OCI-LY1 (cell line): ENCODE results near the gene TMEM114.

Experiments
- H2AFZ ChIP-seq: fragments of 200-600 bp; sonication (generic), shearing (Covaris generic); 2 replicates; pipeline ENCODE4 v1.6.0; 2014; ENCODE audit warnings: antibody characterized with exemption, mild to moderate bottlenecking, low read length
- H3F3A ChIP-seq: fragments of 200-600 bp; sonication (generic), shearing (Covaris generic); 2 replicates; pipeline ENCODE4 v1.6.0; 2014; ENCODE audit warnings: mild to moderate bottlenecking, antibody characterized with exemption, low read length, moderate library complexity; ENCODE audit not compliant: insufficient read depth
- H3K27ac ChIP-seq: fragments of 200-600 bp; sonication (generic); 2 replicates; pipeline ENCODE4 v1.5.1; 2014; ENCODE audit warnings: low read length, mixed run types, mild to moderate bottlenecking, low read depth; ENCODE audit not compliant: poor library complexity, severe bottlenecking
- H3K27me3 ChIP-seq: fragments of 200-600 bp; sonication (generic); 2 replicates; pipeline ENCODE4 v1.6.0; 2014; ENCODE audit warnings: antibody characterized with exemption, mild to moderate bottlenecking, low read length, moderate library complexity; ENCODE audit not compliant: insufficient read depth
- H3K36me3 ChIP-seq: fragments of 200-600 bp; sonication (generic); 2 replicates; pipeline ENCODE4 v1.6.1; 2014; ENCODE audit warnings: mild to moderate bottlenecking, antibody characterized with exemption, low read length, moderate library complexity, mixed read lengths; ENCODE audit not compliant: insufficient read depth
- H3K4me1 ChIP-seq: fragments of 200-600 bp; sonication (generic); 2 replicates; pipeline ENCODE4 v1.5.1; 2014; ENCODE audit warnings: mild to moderate bottlenecking, low read length, moderate library complexity; ENCODE audit not compliant: insufficient read depth, severe bottlenecking
- H3K4me2 ChIP-seq: fragments of 200-600 bp; sonication (generic), shearing (Covaris generic); 2 replicates; pipeline ENCODE4 v1.6.1; 2014; ENCODE audit warnings: low read length
- H3K4me3 ChIP-seq: fragments of 200-600 bp; sonication (generic); 2 replicates; pipeline ENCODE4 v1.5.1; 2014; ENCODE audit warnings: low read length, low read depth, mild to moderate bottlenecking, mixed read lengths; ENCODE audit not compliant: poor library complexity, severe bottlenecking
- H3K79me2 ChIP-seq: fragments of 200-600 bp; shearing (Covaris generic); 2 replicates; pipeline ENCODE4 v1.6.1; 2016; ENCODE audit warnings: mixed run types, low read length, mixed read lengths; ENCODE audit not compliant: insufficient read depth
- H3K9ac ChIP-seq: fragments of 200-600 bp; sonication (generic), shearing (Covaris generic); 2 replicates; pipeline ENCODE4 v1.6.1; 2014; ENCODE audit warnings: mild to moderate bottlenecking, low read length, mixed read lengths
- H3K9me2 ChIP-seq: fragments of 200-600 bp; sonication (generic), shearing (Covaris generic); 2 replicates; pipeline ENCODE4 v1.6.1; 2014; ENCODE audit warnings: low read depth, mild to moderate bottlenecking, low read length, mixed read lengths
- H3K9me3 ChIP-seq: fragments of 200-600 bp; shearing (Covaris generic); 2 replicates; pipeline ENCODE4 v1.6.1; 2014; ENCODE audit warnings: low read length, mixed read lengths
- H4K20me1 ChIP-seq: fragments of 200-600 bp; sonication (generic), shearing (Covaris generic); 2 replicates; pipeline ENCODE4 v1.6.0; 2016; ENCODE audit warnings: mild to moderate bottlenecking, low read length; ENCODE audit not compliant: insufficient read depth
- EZH2 ChIP-seq: fragments of 200-600 bp; sonication (generic), shearing (Covaris generic); IDR thresholded peaks from 2 replicates; pipeline ENCODE4 v1.8.0; 2017; ENCODE audit warnings: borderline replicate concordance, mixed run types, mild to moderate bottlenecking, antibody characterized with exemption, low read length, moderate library complexity, mixed read lengths
- TF ChIP-seq, protein P1 (sequence below): fragments of 200-600 bp; sonication (generic), shearing (Covaris generic); IDR thresholded peaks from 2 replicates; pipeline ENCODE4 v1.5.1; 2017; ENCODE audit warnings: mild to moderate bottlenecking, antibody characterized with exemption, low read length, moderate library complexity, mixed read lengths

Gene TMEM114

DNA sequence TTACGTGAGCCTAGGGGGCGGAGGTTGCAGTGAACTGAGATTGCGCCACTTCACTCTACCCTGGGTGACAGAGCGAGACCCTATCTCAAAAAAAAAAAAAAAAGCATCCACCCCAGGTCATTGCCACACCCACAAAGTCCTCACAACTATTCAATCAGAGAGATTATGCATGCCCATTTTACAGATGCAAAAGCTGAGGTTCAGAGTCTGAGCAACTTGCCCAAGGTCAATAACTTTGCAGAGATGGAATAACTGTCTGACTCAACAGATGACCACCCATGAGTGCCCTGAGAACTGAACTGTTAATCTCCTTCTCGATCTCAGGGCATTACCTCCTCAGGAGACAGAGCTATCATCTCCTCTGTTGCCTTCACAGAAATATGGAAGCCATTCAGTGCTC is 5.5 kb upstream of the TMEM114 start:
- H3F3A ChIP-seq = no peaks in the 10 kb centered on the region
- H3K27ac ChIP-seq = no peak overlapping the region
- no peak overlapping the region for H3K4me2 ChIP-seq
- no peaks in the 10 kb centered on the region for H3K9me3 ChIP-seq
- no peaks in the 10 kb centered on the region for H3K27me3 ChIP-seq
- H3K4me3 ChIP-seq = no peak overlapping the region
- H3K36me3 ChIP-seq = no peaks in the 10 kb centered on the region
- TF ChIP-seq, protein P1, sequence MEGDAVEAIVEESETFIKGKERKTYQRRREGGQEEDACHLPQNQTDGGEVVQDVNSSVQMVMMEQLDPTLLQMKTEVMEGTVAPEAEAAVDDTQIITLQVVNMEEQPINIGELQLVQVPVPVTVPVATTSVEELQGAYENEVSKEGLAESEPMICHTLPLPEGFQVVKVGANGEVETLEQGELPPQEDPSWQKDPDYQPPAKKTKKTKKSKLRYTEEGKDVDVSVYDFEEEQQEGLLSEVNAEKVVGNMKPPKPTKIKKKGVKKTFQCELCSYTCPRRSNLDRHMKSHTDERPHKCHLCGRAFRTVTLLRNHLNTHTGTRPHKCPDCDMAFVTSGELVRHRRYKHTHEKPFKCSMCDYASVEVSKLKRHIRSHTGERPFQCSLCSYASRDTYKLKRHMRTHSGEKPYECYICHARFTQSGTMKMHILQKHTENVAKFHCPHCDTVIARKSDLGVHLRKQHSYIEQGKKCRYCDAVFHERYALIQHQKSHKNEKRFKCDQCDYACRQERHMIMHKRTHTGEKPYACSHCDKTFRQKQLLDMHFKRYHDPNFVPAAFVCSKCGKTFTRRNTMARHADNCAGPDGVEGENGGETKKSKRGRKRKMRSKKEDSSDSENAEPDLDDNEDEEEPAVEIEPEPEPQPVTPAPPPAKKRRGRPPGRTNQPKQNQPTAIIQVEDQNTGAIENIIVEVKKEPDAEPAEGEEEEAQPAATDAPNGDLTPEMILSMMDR = no peak
- TF ChIP-seq EZH2 = no peak
- no peaks in the 10 kb centered on the region for H4K20me1 ChIP-seq
- H3K9me2 ChIP-seq = no peaks in the 10 kb centered on the region
- H3K79me2 ChIP-seq = no peaks in the 10 kb centered on the region
- H3K4me1 ChIP-seq = no peaks in the 10 kb centered on the region
- no peak overlapping the region for H2AFZ ChIP-seq
- no peak overlapping the region for H3K9ac ChIP-seq

DNA sequence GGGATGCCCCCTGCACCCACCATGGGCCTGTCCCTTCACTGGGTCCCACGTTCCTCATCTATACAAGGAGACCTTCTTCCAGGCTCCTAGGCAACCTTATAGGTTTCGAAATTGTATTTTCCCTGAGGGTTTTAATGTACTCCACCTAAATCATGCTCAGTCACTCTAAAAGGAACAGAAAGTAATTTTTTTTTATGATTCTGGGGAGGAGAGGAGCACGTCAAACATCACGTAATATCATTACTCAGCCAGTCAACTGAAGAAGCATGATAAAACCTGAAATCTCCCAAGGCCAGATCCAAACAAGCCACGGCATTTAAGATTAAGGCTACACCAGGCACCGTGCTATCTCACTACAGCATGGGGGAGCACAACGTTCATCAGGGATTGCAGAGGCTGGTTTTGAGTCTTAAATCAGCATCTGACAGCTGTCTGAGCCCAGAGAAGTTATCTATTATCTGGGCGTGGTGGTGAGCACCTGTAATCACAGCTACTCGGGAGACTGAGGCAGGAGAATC is 3.9 kb upstream of the TMEM114 start:
- Histone ChIP-seq H3K79me2 (no peaks in the 10 kb centered on the region), H3K4me2 (no peak overlapping the region), H4K20me1 (no peaks in the 10 kb centered on the region), H3K9me2 (no peaks in the 10 kb centered on the region), H3K36me3 (no peaks in the 10 kb centered on the region), H3K9me3 (no peaks in the 10 kb centered on the region), H3F3A (no peaks in the 10 kb centered on the region), H3K4me3 (no peak overlapping the region), H3K27me3 (no peaks in the 10 kb centered on the region), H3K9ac (no peak overlapping the region), H3K4me1 (no peaks in the 10 kb centered on the region), H3K27ac (no peak overlapping the region), H2AFZ (no peak overlapping the region)
- TF ChIP-seq EZH2 = no peak
- TF ChIP-seq, protein P1 = no peak

DNA sequence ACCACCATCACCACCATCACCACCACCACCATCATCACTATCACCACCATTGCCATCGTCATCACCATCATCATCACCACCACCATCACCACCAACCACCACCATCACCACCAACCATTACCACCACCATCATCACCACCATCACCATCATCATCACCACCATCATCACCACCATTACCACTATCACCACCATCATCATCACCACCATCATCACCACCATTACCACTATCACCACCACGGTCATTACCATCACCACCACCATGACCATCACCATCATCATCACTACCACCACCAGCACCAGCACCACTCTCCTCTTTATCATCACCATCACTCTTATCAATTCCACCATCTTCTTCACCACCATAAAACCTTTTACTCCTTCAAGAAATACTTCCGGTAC is 1.1 kb upstream of the TMEM114 start:
- no peak overlapping the region for H3K4me2 ChIP-seq
- H3F3A ChIP-seq = no peaks in the 10 kb centered on the region
- H3K9me3 ChIP-seq = no peaks in the 10 kb centered on the region
- no peak overlapping the region for H3K9ac ChIP-seq
- no peaks in the 10 kb centered on the region for H3K4me1 ChIP-seq
- H3K79me2 ChIP-seq = no peaks in the 10 kb centered on the region
- H3K9me2 ChIP-seq = no peaks in the 10 kb centered on the region
- H3K27ac ChIP-seq = no peak overlapping the region
- H4K20me1 ChIP-seq = no peaks in the 10 kb centered on the region
- no peak overlapping the region for H3K4me3 ChIP-seq
- H3K27me3 ChIP-seq = no peaks in the 10 kb centered on the region
- no peaks in the 10 kb centered on the region for H3K36me3 ChIP-seq
- TF ChIP-seq, protein P1 = no peak
- no peak for TF ChIP-seq EZH2
- no peak overlapping the region for H2AFZ ChIP-seq
